SK-N-SH treated with all-trans-retinoic acid at 6 μM for 48 hours (cell line): ENCODE measurements around the gene PSMD6.

ENCODE experiments used
- ATAC-seq: fragments of 200-7000 bp; cut with Tn5 transposase; 3 replicates; pipeline ENCODE4 v1.9.1; 2020; ENCODE audit warnings: mild to moderate bottlenecking, moderate library complexity
- ARNTL ChIP-seq: fragments of 450-650 bp; formaldehyde crosslinking; IDR thresholded peaks from 2 replicates; pipeline ENCODE4 v1.5.0; 2020; ENCODE audit warnings: low read depth, mild to moderate bottlenecking, moderate library complexity, borderline replicate concordance
- BACH2 ChIP-seq: fragments of 250-450 bp; sonication (Bioruptor Pico); IDR thresholded peaks from 2 replicates; pipeline ENCODE4 v1.9.0; 2021; ENCODE audit warnings: mild to moderate bottlenecking, borderline replicate concordance
- CREB5 ChIP-seq: fragments of 250-450 bp; sonication (Bioruptor Pico); IDR thresholded peaks from 2 replicates; pipeline ENCODE4 v1.5.1; 2020; ENCODE audit warnings: low read depth, mild to moderate bottlenecking, moderate library complexity
- CSDC2 ChIP-seq: fragments of 250-450 bp; sonication (Bioruptor Pico); IDR thresholded peaks from 2 replicates; pipeline ENCODE4 v1.5.0; 2020; ENCODE audit warnings: mild to moderate bottlenecking, moderate library complexity
- CSRNP3 ChIP-seq: fragments of 250-450 bp; sonication (Bioruptor Pico); IDR thresholded peaks from 2 replicates; pipeline ENCODE4 v1.5.1; 2021; ENCODE audit warnings: mild to moderate bottlenecking, moderate library complexity
- GLIS3 ChIP-seq: fragments of 250-450 bp; sonication (Bioruptor Pico); IDR thresholded peaks from 2 replicates; pipeline ENCODE4 v1.5.0; 2020; ENCODE audit warnings: mild to moderate bottlenecking, moderate library complexity
- ISL1 ChIP-seq: fragments of 250-450 bp; sonication (Bioruptor Pico); IDR thresholded peaks from 2 replicates; pipeline ENCODE4 v2.1.2; 2022; ENCODE audit warnings: mild to moderate bottlenecking, moderate library complexity
- OSR1 ChIP-seq: fragments of 250-450 bp; sonication (Bioruptor Pico); IDR thresholded peaks from 2 replicates; pipeline ENCODE4 v1.8.0; 2022; ENCODE audit warnings: moderate library complexity, mild to moderate bottlenecking, inconsistent platforms
- PATZ1 ChIP-seq: fragments of 250-450 bp; sonication (Bioruptor Pico); IDR thresholded peaks from 2 replicates; pipeline ENCODE4 v1.8.0; 2020; ENCODE audit warnings: mild to moderate bottlenecking, moderate library complexity, borderline replicate concordance
- POU6F1 ChIP-seq: fragments of 250-450 bp; sonication (Bioruptor Pico); IDR thresholded peaks from 2 replicates; pipeline ENCODE4 v1.8.0; 2021; ENCODE audit warnings: low read depth, mild to moderate bottlenecking, moderate library complexity, borderline replicate concordance
- PPARA ChIP-seq: fragments of 250-450 bp; sonication (Bioruptor Pico); IDR thresholded peaks from 2 replicates; pipeline ENCODE4 v1.5.0; 2020; ENCODE audit warnings: mild to moderate bottlenecking, borderline replicate concordance
- RARB ChIP-seq: fragments of 250-450 bp; sonication (Bioruptor Pico); IDR thresholded peaks from 2 replicates; pipeline ENCODE4 v1.8.0; 2021; ENCODE audit warnings: mild to moderate bottlenecking, moderate library complexity
- SNAI2 ChIP-seq: fragments of 250-450 bp; sonication (Bioruptor Pico); IDR thresholded peaks from 2 replicates; pipeline ENCODE4 v1.5.0; 2020; ENCODE audit warnings: mild to moderate bottlenecking, moderate library complexity
- TCF4 ChIP-seq: fragments of 250-450 bp; sonication (Bioruptor Pico); IDR thresholded peaks from 2 replicates; pipeline ENCODE4 v1.8.0; 2021; ENCODE audit warnings: mild to moderate bottlenecking, moderate library complexity, borderline replicate concordance
- TOX ChIP-seq: fragments of 250-450 bp; sonication (Bioruptor Pico); IDR thresholded peaks from 2 replicates; pipeline ENCODE4 v1.8.0; 2021; ENCODE audit warnings: mild to moderate bottlenecking, moderate library complexity, borderline replicate concordance
- ZC3H10 ChIP-seq: fragments of 250-450 bp; sonication (Bioruptor Pico); IDR thresholded peaks from 2 replicates; pipeline ENCODE4 v1.5.1; 2021; ENCODE audit warnings: mild to moderate bottlenecking, moderate library complexity
- ZFP3 ChIP-seq: fragments of 250-450 bp; sonication (Bioruptor Pico); IDR thresholded peaks from 2 replicates; pipeline ENCODE4 v1.5.0; 2020; ENCODE audit warnings: mild to moderate bottlenecking, moderate library complexity
- ZFP30 ChIP-seq: fragments of 450-650 bp; formaldehyde crosslinking; IDR thresholded peaks from 2 replicates; pipeline ENCODE4 v1.5.0; 2022; ENCODE audit warnings: mild to moderate bottlenecking, moderate library complexity
- ZNF565 ChIP-seq: fragments of 450-650 bp; formaldehyde crosslinking; conservative IDR thresholded peaks from 2 replicates; pipeline ENCODE4 v1.5.0; 2020; ENCODE audit warnings: low read depth, mild to moderate bottlenecking, moderate library complexity
- ZNF70 ChIP-seq: fragments of 450-650 bp; formaldehyde crosslinking; IDR thresholded peaks from 2 replicates; pipeline ENCODE4 v1.5.0; 2020; ENCODE audit warnings: mild to moderate bottlenecking, moderate library complexity
- ZNF8 ChIP-seq: fragments of 450-650 bp; formaldehyde crosslinking; IDR thresholded peaks from 2 replicates; pipeline ENCODE4 v1.5.0; 2020; ENCODE audit warnings: mild to moderate bottlenecking, moderate library complexity
- TF ChIP-seq, protein P1 (sequence below): fragments of 250-450 bp; sonication (Bioruptor Pico); IDR thresholded peaks from 2 replicates; pipeline ENCODE4 v1.5.0; 2020; ENCODE audit warnings: mild to moderate bottlenecking, moderate library complexity

The PSMD6 gene

GRCh38 chr3:64046996-64047594 lies 23.8 kb upstream of the PSMD6 start:
- ATAC-seq, result no peak
- TF ChIP-seq CREB5 (CRISPR knock-in tag) (no peak), TCF4 (CRISPR knock-in tag) (no peak), ZC3H10 (no peak), ISL1 (no peak), ARNTL (no peak), ZNF565 (CRISPR knock-in tag) (no peak), ZNF8 (CRISPR knock-in tag) (no peak), ZFP3 (CRISPR knock-in tag) (no peak), RARB (CRISPR knock-in tag) (no peak), BACH2 (no peak), POU6F1 (no peak), GLIS3 (CRISPR knock-in tag) (no peak), ZNF70 (CRISPR knock-in tag) (no peak), CSDC2 (CRISPR knock-in tag) (no peak)
- TF ChIP-seq, protein P1, sequence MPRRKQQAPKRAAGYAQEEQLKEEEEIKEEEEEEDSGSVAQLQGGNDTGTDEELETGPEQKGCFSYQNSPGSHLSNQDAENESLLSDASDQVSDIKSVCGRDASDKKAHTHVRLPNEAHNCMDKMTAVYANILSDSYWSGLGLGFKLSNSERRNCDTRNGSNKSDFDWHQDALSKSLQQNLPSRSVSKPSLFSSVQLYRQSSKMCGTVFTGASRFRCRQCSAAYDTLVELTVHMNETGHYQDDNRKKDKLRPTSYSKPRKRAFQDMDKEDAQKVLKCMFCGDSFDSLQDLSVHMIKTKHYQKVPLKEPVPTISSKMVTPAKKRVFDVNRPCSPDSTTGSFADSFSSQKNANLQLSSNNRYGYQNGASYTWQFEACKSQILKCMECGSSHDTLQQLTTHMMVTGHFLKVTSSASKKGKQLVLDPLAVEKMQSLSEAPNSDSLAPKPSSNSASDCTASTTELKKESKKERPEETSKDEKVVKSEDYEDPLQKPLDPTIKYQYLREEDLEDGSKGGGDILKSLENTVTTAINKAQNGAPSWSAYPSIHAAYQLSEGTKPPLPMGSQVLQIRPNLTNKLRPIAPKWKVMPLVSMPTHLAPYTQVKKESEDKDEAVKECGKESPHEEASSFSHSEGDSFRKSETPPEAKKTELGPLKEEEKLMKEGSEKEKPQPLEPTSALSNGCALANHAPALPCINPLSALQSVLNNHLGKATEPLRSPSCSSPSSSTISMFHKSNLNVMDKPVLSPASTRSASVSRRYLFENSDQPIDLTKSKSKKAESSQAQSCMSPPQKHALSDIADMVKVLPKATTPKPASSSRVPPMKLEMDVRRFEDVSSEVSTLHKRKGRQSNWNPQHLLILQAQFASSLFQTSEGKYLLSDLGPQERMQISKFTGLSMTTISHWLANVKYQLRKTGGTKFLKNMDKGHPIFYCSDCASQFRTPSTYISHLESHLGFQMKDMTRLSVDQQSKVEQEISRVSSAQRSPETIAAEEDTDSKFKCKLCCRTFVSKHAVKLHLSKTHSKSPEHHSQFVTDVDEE (CRISPR knock-in tag), result no peak

DNA sequence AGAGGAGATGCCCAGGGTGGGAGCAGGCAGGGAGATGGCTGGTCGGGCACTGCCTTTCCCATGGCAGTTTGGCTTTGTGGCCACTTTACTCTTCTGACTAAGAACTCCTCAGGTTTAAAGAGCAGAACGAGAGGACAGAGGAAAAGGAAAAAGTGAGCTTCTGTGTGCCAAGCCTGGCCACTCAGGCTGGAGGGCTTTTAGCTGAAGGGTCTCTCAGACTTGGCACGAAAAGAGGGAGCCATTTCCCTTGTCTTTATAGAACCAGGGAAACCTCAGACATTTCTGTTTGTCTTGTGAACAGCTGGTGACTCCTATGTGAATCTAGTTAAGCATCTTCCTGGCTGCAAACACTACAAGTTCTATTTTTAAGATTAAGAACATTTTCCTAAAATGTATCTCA lies 23.3 kb upstream of the PSMD6 start:
- ATAC-seq, result no peak
- TF ChIP-seq ZNF8 (CRISPR knock-in tag) (no peak), TOX (CRISPR knock-in tag) (no peak)
- TF ChIP-seq, all 23 proteins: peak for 0

GRCh38 chr3:64042952-64043351 lies 19.7 kb upstream of the PSMD6 start:
- TF ChIP-seq PATZ1 (CRISPR knock-in tag), result no peak
- TF ChIP-seq CREB5 (CRISPR knock-in tag), result no peak
- TF ChIP-seq PPARA (CRISPR knock-in tag), result no peak
- no peak for TF ChIP-seq ZNF70 (CRISPR knock-in tag)
- no peak for TF ChIP-seq TOX (CRISPR knock-in tag)
- TF ChIP-seq BACH2, result no peak
- TF ChIP-seq, protein P1 (CRISPR knock-in tag), result no peak
- TF ChIP-seq ZC3H10, result no peak
- no peak for TF ChIP-seq ZFP30 (CRISPR knock-in tag)
- no peak for TF ChIP-seq OSR1 (CRISPR knock-in tag)
- TF ChIP-seq CSRNP3, result no peak
- TF ChIP-seq SNAI2 (CRISPR knock-in tag), result no peak
- no peak for TF ChIP-seq CSDC2 (CRISPR knock-in tag)
- no peak for TF ChIP-seq ISL1
- TF ChIP-seq TCF4 (CRISPR knock-in tag), result no peak
- TF ChIP-seq POU6F1, result no peak
- ATAC-seq, result no peak
